ENCODE data around the gene VPS13D. TPM values are rescaled to one million over a fixed set of nuclear protein-coding genes. Genes with fewer than 3 reads are reported as not detected.

Gene VPS13D
- polyA plus RNA-seq, 1 of the 3 experiments (the other 2 are of a cell fraction), result 15.0 TPM

DNA sequence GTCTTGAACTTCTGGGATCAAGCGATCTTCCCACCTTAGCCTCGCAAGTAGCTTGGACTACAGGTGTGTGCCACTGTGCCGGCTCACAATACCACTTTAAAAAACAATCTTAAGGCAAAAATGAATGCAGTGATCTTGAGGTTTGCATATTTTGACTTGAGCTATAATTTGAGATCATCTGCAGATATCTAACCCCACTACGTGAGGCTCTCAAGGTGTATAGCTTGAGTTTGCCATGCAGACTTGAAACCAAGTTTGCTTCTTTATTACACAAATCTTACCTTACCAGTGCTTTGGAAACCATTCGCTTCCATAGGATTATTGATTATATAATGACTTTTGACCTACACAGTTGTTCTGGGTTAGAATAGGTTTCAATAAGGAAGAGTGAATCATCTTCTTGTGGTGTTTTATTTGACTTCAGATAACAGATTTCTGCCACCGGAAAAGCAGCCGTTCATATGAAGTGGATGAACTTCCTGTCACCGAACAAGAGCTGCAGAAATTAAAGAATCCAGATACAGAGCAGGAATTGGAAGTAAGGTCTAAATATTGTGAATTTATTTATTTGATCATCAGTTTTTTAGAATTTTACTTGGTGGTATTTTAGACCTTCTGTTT, 155.1 kb downstream of the VPS13D start:
- ChIA-PET CTCF (interaction anchor here (1.2 to 2.0 kb wide), 3 partner anchors 9 to 235 kb away, joined by 3 to 5 read pairs (median 4); no protein-coding TSS in a partner anchor), POLR2A (no interaction called here)
- no peak overlapping the region for H3K4me3 ChIP-seq (ENCODE audit: low read depth in 2 of 2, low read length in 1 of 2)
- 0 out of 2 replicates have a peak, but pooled peaks cover 6% of the 10 kb centered on the region for H3K9me3 ChIP-seq
- no peaks in the 10 kb centered on the region for H3F3A ChIP-seq (replicated peaks; ENCODE audit: insufficient read depth)
- WGBS (ENCODE audit: low lambda C conversion rate), result 100% methylated on average over 8 of the region's 8 CpGs
- DNase-seq, result no peak
- no peaks in the 10 kb centered on the region for H3K9me2 ChIP-seq
- peaks cover 57 to 69% of the 10 kb centered on the region in 2 experiments for H3K36me3 ChIP-seq (replicated peaks in 1 of 2; ENCODE audit: control insufficient read depth in 1 of 2, insufficient read depth in 2 of 2, low read length in 1 of 2)
- H3K79me2 ChIP-seq (ENCODE audit: insufficient read depth), result no peaks in the 10 kb centered on the region
- TF ChIP-seq ZBTB33 (IDR thresholded peaks at IDR 0.05; ENCODE audit: borderline replicate concordance, low read depth), result no peak
- TF ChIP-seq MEF2A (IDR thresholded peaks at IDR 0.05; ENCODE audit: borderline replicate concordance, low read depth), result no peak
- TF ChIP-seq TAF1 (IDR thresholded peaks at IDR 0.05; ENCODE audit: borderline replicate concordance, low read depth, low read length), result no peak
- TF ChIP-seq PBX3 (IDR thresholded peaks at IDR 0.05), result no peak
- no peak for TF ChIP-seq USF2 (IDR thresholded peaks at IDR 0.05; ENCODE audit: borderline replicate concordance, low read depth, low read length)
- TF ChIP-seq SIN3A (IDR thresholded peaks at IDR 0.05; ENCODE audit: borderline replicate concordance, low read depth, low read length), result no peak
- no peak for TF ChIP-seq USF1 (IDR thresholded peaks at IDR 0.05; ENCODE audit: borderline replicate concordance, low read depth)
- TF ChIP-seq CHD2 (IDR thresholded peaks at IDR 0.05; ENCODE audit: low read length, partially characterized antibody), result no peak
- no peak for TF ChIP-seq NRF1 (IDR thresholded peaks at IDR 0.05; ENCODE audit: low read depth, low read length)
- TF ChIP-seq MAX (IDR thresholded peaks at IDR 0.05; ENCODE audit: low read depth), result no peak
- H3K4me2 ChIP-seq, result no peak overlapping the region
- H3K27me3 ChIP-seq (ENCODE audit: insufficient read depth), result no peaks in the 10 kb centered on the region
- H3K27ac ChIP-seq (ENCODE audit: low read depth in 2 of 2, low read length in 1 of 2), result no peak overlapping the region
- H3K9ac ChIP-seq, result no peak overlapping the region
- H2AFZ ChIP-seq (ENCODE audit: low read depth), result no peak overlapping the region
- H3K4me1 ChIP-seq (ENCODE audit: control insufficient read depth in 1 of 2, insufficient read depth in 2 of 2, low read depth in 1 of 2, low read length in 1 of 2), result peaks cover 0 to 12% of the 10 kb centered on the region in 2 experiments; a peak in 2 of 4 replicates
- H4K20me1 ChIP-seq (ENCODE audit: insufficient read depth), result no peaks in the 10 kb centered on the region

Measured in SK-N-SH (cell line).